Hematopoietic multipotent progenitor cell treated with erythropoietin and hydrocortisone succinate and interleukin-3 and kit ligand, for 15 days (in vitro differentiated cells): ENCODE results near the gene WNT6.
A peak's percentile ranks its signal among the peaks of the same experiment; 100 is the strongest.

Experiments used
- DNase-seq: peaks from one replicate; pipeline ENCODE4 v3.0.0-alpha.2; 2015; ENCODE audit warnings: low spot score

WNT6 gene

GRCh38 chr2:218857371-218858137 is 2.1 kb upstream of the WNT6 start:
- no peak for DNase-seq

- no peak for DNase-seq
Measured at GRCh38 chr2:218858138-218858445, 1.5 kb upstream of the WNT6 start.

GRCh38 chr2:218858671-218859555 is 692 bp upstream of the WNT6 start:
- DNase-seq, result no peak

- no peak for DNase-seq
Measured at GRCh38 chr2:218859988-218860831, 605 bp downstream of the WNT6 start.

- DNase-seq, result no peak
Measured at GRCh38 chr2:218860950-218861381, 1.4 kb downstream of the WNT6 start.

- DNase-seq, result no peak
Measured at GRCh38 chr2:218861645-218862318, 2.2 kb downstream of the WNT6 start.

- no peak for DNase-seq
Measured at GRCh38 chr2:218863021-218863520, 3.5 kb downstream of the WNT6 start.

GRCh38 chr2:218865396-218865795 is 5.8 kb downstream of the WNT6 start:
- DNase-seq, result no peak

GRCh38 chr2:218865999-218866398 is 6.4 kb downstream of the WNT6 start:
- DNase-seq, result no peak

- no peak for DNase-seq
Measured at GRCh38 chr2:218867900-218868299, 8.3 kb downstream of the WNT6 start.

GRCh38 chr2:218869064-218869463 is 9.5 kb downstream of the WNT6 start:
- no peak for DNase-seq

- DNase-seq, result no peak
Measured at GRCh38 chr2:218870984-218871344, 11.4 kb downstream of the WNT6 start.

- DNase-seq, result no peak
Measured at GRCh38 chr2:218871345-218872302, 12.0 kb downstream of the WNT6 start.

- DNase-seq, result no peak
Measured at GRCh38 chr2:218872645-218873358, 13.2 kb downstream of the WNT6 start.

GRCh38 chr2:218873359-218874194 is 14.0 kb downstream of the WNT6 start:
- DNase-seq, result no peak

GRCh38 chr2:218875692-218876246 is 16.2 kb downstream of the WNT6 start:
- no peak for DNase-seq

GRCh38 chr2:218876562-218877219 is 17.1 kb downstream of the WNT6 start:
- DNase-seq, result peak; percentile 65

GRCh38 chr2:218877331-218877730 is 17.7 kb downstream of the WNT6 start:
- DNase-seq, result no peak
